K562 (cell line): ENCODE results near the gene RNF41. TPM values are rescaled to one million over a fixed set of nuclear protein-coding genes. Genes with fewer than 3 reads are reported as not detected.

Experiments
- EP400 ChIP-seq: fragments of 450-650 bp; IDR thresholded peaks from 2 replicates; pipeline ENCODE4 v1.6.1; 2017; ENCODE audit warnings: antibody characterized with exemption, mild to moderate bottlenecking, moderate library complexity
- SMAD4 ChIP-seq: fragments of 250-450 bp; sonication (Bioruptor Pico); conservative IDR thresholded peaks from 2 replicates; pipeline ENCODE4 v1.8.0; 2021; ENCODE audit warnings: inconsistent platforms, mild to moderate bottlenecking, moderate library complexity
- SP1 ChIP-seq: sonication (generic); formaldehyde crosslinking; IDR thresholded peaks from 2 replicates; pipeline ENCODE4 v1.8.1; 2022; ENCODE audit warnings: mild to moderate bottlenecking, missing genetic modification reagents
- TAF1 ChIP-seq: IDR thresholded peaks from 2 replicates; pipeline ENCODE4 v1.6.1; 2011; ENCODE audit warnings: mild to moderate bottlenecking, low read length, moderate library complexity; ENCODE audit not compliant: insufficient read depth, control insufficient read depth, severe bottlenecking; ENCODE audit errors: extremely low read depth
- TBP ChIP-seq: optimal IDR thresholded peaks from 2 replicates; pipeline ENCODE3; 2011; ENCODE audit warnings: low read depth, low read length, improper control_type of control experiment
- YY1 ChIP-seq, 3 experiments: IDR thresholded peaks; 2 replicates each; pipeline ENCODE4 v1.6.1; 2011; ENCODE audit warnings: low read length in 2 of 3, mild to moderate bottlenecking in 2 of 3, moderate library complexity in 2 of 3, borderline replicate concordance in 1 of 3, control low read depth in 1 of 3, low read depth in 1 of 3; ENCODE audit not compliant: insufficient read depth in 3 of 3, insufficient replicate concordance in 2 of 3, control insufficient read depth in 1 of 3, insufficient read length in 1 of 3; ENCODE audit errors: extremely low read depth in 1 of 3
- polyA plus RNA-seq, 8 experiments: library from polyadenylated mRNA; depleted of rRNA in 4 of 8; stranded (reverse) in 5 of 8; unstranded in 3 of 8; fragments of >200 nt; fragmentation: Nextera tagmentation in 2 of 8; fragmentation: Illumina TruSeq in 1 of 8; extraction: Ambion mirVana in 2 of 8; extraction: Trizol in 1 of 8; gene quantifications; 2 replicates each; pipeline versions ENCODE4 v1.2.1 to v1.2.3, GENCODE V29; 2011 to 2014; ENCODE audit warnings: inconsistent platforms in 1 of 8, missing spikeins in 1 of 8
- total RNA-seq, 7 experiments: library from RNA; depleted of rRNA in 6 of 7; stranded (reverse); fragments of >200 nt in 6 of 7; fragmentation: Illumina TruSeq in 2 of 7; extraction: Trizol in 2 of 7; gene quantifications; 2 replicates each; pipeline versions ENCODE4 v1.2.1 to v1.2.3, GENCODE V29; 2011 to 2021; ENCODE audit warnings: low replicate concordance in 1 of 7
- TF ChIP-seq, protein P1 (sequence below): sonication (generic); formaldehyde crosslinking; IDR thresholded peaks from 2 replicates; pipeline ENCODE4 v1.8.1; 2023; ENCODE audit warnings: mild to moderate bottlenecking, missing genetic modification reagents
- TF ChIP-seq, protein P2 (sequence below), 2 experiments: fragments of 450-650 bp in 1 of 2; sonication (generic) in 1 of 2; formaldehyde crosslinking in 1 of 2; IDR thresholded peaks in 1 of 2; conservative IDR thresholded peaks in 1 of 2; 2 replicates each; pipeline versions ENCODE4 v1.6.1 to v1.8.1; 2016 to 2023; ENCODE audit warnings: mild to moderate bottlenecking in 2 of 2, moderate library complexity in 2 of 2, inconsistent platforms in 1 of 2, missing genetic modification reagents in 1 of 2
- TF ChIP-seq, protein P3 (sequence below): fragments of 200-800 bp; sonication (Bioruptor generic); IDR thresholded peaks from 2 replicates; pipeline ENCODE4 v1.6.1; 2017; ENCODE audit warnings: missing genetic modification characterization, missing compliant biosample characterization
- TF ChIP-seq, protein P4 (sequence below), 2 experiments: fragments of 450-650 bp in 1 of 2; sonication (generic) in 1 of 2; formaldehyde crosslinking in 1 of 2; IDR thresholded peaks; 2 replicates each; pipeline versions ENCODE4 v1.7.1 to v1.9.0; 2016 to 2022; ENCODE audit warnings: inconsistent platforms in 1 of 2, mild to moderate bottlenecking in 1 of 2, missing genetic modification reagents in 1 of 2

The RNF41 gene
- total and polyA plus RNA-seq, 9 of the 15 experiments (the other 6 are each of a cell fraction or from before 2014, with no cell fraction given) = 28.2 to 46.8 (median 33.8) TPM

DNA sequence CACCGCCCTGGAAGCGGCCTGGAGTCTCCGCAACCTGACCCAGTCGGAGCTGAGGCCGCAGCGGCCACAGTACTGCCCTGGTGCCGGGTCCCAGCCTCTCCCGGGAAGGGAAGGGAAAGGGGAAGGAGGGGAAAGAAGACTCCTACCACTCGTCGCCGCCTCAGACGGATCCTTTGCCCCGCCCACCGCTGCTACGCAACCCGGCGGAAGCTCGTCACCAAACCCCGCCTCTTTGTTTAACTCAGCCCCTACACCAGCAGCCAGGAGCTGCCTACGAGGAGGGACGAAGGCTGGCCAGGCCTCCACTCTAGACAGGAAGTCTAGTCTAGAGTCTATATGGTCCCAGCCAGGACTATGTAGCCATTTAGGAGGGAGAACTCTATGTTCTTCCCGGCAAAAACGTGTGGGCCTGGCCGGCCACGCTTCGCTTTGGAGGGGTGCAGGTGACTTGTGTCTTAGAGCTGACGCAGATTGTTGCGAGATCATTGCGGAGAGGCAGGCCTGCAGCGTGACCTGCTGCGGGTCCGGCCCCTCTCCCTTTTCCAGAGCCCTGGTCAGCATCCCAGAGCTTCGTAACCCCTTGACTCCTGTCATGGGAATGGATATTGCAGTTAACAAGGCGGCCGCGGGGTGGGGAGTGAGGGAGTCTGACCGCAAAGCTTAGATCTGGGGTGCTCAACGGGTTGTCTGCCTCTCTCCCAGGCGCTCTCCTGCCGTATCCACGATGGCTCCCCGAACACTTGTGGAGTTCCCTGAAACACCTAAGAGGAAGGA lies at the start of gene RNF41 (continued):
- TF ChIP-seq, protein P1, sequence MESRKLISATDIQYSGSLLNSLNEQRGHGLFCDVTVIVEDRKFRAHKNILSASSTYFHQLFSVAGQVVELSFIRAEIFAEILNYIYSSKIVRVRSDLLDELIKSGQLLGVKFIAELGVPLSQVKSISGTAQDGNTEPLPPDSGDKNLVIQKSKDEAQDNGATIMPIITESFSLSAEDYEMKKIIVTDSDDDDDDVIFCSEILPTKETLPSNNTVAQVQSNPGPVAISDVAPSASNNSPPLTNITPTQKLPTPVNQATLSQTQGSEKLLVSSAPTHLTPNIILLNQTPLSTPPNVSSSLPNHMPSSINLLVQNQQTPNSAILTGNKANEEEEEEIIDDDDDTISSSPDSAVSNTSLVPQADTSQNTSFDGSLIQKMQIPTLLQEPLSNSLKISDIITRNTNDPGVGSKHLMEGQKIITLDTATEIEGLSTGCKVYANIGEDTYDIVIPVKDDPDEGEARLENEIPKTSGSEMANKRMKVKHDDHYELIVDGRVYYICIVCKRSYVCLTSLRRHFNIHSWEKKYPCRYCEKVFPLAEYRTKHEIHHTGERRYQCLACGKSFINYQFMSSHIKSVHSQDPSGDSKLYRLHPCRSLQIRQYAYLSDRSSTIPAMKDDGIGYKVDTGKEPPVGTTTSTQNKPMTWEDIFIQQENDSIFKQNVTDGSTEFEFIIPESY (CRISPR knock-in tag) = peak; percentile 70; the same call in 1 of the 2 replicates
- TF ChIP-seq YY1 (IDR thresholded peaks at IDR 0.05; ENCODE audit: borderline replicate concordance in 1 of 3, control insufficient read depth in 1 of 3, extremely low read depth in 1 of 3, insufficient read depth in 3 of 3, insufficient read length in 1 of 3, insufficient replicate concordance in 2 of 3, low read depth in 1 of 3, low read length in 2 of 3) = peak in 1 of 3 experiments; percentile 68
- TF ChIP-seq TAF1 = peak; percentile 87
- TF ChIP-seq, protein P2, sequence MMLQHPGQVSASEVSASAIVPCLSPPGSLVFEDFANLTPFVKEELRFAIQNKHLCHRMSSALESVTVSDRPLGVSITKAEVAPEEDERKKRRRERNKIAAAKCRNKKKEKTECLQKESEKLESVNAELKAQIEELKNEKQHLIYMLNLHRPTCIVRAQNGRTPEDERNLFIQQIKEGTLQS (IDR thresholded peaks at IDR 0.05) = no peak
- TF ChIP-seq, protein P2 (CRISPR knock-in tag; conservative IDR thresholded peaks at IDR 0.05) = no peak
- TF ChIP-seq TBP = peak; percentile 69
- TF ChIP-seq EP400 = peak; percentile 85
- TF ChIP-seq, protein P3, sequence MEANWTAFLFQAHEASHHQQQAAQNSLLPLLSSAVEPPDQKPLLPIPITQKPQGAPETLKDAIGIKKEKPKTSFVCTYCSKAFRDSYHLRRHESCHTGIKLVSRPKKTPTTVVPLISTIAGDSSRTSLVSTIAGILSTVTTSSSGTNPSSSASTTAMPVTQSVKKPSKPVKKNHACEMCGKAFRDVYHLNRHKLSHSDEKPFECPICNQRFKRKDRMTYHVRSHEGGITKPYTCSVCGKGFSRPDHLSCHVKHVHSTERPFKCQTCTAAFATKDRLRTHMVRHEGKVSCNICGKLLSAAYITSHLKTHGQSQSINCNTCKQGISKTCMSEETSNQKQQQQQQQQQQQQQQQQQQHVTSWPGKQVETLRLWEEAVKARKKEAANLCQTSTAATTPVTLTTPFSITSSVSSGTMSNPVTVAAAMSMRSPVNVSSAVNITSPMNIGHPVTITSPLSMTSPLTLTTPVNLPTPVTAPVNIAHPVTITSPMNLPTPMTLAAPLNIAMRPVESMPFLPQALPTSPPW = peak; percentile 7
- peak; percentile 69 for TF ChIP-seq SP1 (CRISPR knock-in tag)
- TF ChIP-seq, protein P4, sequence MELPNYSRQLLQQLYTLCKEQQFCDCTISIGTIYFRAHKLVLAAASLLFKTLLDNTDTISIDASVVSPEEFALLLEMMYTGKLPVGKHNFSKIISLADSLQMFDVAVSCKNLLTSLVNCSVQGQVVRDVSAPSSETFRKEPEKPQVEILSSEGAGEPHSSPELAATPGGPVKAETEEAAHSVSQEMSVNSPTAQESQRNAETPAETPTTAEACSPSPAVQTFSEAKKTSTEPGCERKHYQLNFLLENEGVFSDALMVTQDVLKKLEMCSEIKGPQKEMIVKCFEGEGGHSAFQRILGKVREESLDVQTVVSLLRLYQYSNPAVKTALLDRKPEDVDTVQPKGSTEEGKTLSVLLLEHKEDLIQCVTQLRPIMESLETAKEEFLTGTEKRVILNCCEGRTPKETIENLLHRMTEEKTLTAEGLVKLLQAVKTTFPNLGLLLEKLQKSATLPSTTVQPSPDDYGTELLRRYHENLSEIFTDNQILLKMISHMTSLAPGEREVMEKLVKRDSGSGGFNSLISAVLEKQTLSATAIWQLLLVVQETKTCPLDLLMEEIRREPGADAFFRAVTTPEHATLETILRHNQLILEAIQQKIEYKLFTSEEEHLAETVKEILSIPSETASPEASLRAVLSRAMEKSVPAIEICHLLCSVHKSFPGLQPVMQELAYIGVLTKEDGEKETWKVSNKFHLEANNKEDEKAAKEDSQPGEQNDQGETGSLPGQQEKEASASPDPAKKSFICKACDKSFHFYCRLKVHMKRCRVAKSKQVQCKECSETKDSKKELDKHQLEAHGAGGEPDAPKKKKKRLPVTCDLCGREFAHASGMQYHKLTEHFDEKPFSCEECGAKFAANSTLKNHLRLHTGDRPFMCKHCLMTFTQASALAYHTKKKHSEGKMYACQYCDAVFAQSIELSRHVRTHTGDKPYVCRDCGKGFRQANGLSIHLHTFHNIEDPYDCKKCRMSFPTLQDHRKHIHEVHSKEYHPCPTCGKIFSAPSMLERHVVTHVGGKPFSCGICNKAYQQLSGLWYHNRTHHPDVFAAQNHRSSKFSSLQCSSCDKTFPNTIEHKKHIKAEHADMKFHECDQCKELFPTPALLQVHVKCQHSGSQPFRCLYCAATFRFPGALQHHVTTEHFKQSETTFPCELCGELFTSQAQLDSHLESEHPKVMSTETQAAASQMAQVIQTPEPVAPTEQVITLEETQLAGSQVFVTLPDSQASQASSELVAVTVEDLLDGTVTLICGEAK (IDR thresholded peaks at IDR 0.05) = peak; percentile 85
- TF ChIP-seq, protein P4 (CRISPR knock-in tag; IDR thresholded peaks at IDR 0.05) = no peak
- TF ChIP-seq SMAD4 (CRISPR knock-in tag) = peak; percentile 92
